GM06990 (cell line): ENCODE data around the gene KLF3.
"Not testable (repeated sequence)": the region's sequence is repeated elsewhere in the genome, so short reads cannot be mapped to it uniquely, and the experiment has no call there.

ENCODE experiments used
- DNase-seq: peaks from one replicate; pipeline ENCODE4 v3.0.0-alpha.2; 2011; ENCODE audit not compliant: insufficient read length; ENCODE audit errors: extremely low read depth
- H3K27me3 ChIP-seq: replicated peaks from 2 replicates; pipeline ENCODE4 v1.6.0; 2011; ENCODE audit warnings: low read length; ENCODE audit not compliant: control insufficient read depth, insufficient read depth
- H3K36me3 ChIP-seq: 2 replicates; pipeline ENCODE4 v1.5.1; 2011; ENCODE audit warnings: low read length; ENCODE audit not compliant: control insufficient read depth, insufficient read depth
- H3K4me3 ChIP-seq: replicated peaks from 2 replicates; pipeline ENCODE4 v1.5.1; 2011; ENCODE audit warnings: low read depth, mild to moderate bottlenecking, control low read depth, low read length
- CTCF ChIP-seq: IDR thresholded peaks from 2 replicates; pipeline ENCODE4 v1.5.1; 2011; ENCODE audit warnings: low read length, control low read depth, mild to moderate bottlenecking, inconsistent platforms; ENCODE audit not compliant: insufficient read depth, poor library complexity, severe bottlenecking

The KLF3 gene

DNA sequence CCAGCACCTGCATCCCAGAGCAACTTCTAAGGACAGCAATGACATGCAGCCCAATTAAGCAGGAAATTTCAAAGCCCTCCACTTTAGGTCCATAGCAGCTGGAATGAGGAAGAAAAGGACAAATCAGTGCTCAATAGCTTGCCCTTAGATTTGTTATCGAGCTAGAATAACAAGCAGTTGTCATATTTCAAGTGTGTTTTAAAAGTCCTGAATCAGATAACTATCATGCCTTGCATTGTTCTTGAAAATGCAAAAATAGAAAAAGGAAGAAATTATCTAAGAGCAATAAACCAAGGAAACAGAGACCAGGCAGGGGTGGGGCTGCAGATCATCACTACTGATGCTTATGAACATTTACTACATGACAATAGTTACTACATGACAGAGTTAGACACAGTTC lies 43.9 kb upstream of the KLF3 start:
- DNase-seq = no peak
- no peak for TF ChIP-seq CTCF
- Histone ChIP-seq H3K36me3 (no peaks in the 10 kb centered on the region), H3K4me3 (no peak overlapping the region), H3K27me3 (peaks cover 1% of the 10 kb centered on the region; the same call in 1 of the 2 replicates)

- no peak overlapping the region for H3K4me3 ChIP-seq
- no peak for DNase-seq
Measured at GRCh38 chr4:38620527-38621027, 43.4 kb upstream of the KLF3 start.

GRCh38 chr4:38621028-38621684 lies 42.8 kb upstream of the KLF3 start:
- Histone ChIP-seq H3K36me3 (no peaks in the 10 kb centered on the region), H3K27me3 (peaks cover 1% of the 10 kb centered on the region; the same call in 1 of the 2 replicates), H3K4me3 (no peak overlapping the region)
- no peak for TF ChIP-seq CTCF
- no peak for DNase-seq

More at GRCh38 chr4:38620527-38621027, 43.4 kb upstream of the KLF3 start:
- Histone ChIP-seq H3K27me3 (peaks cover 1% of the 10 kb centered on the region; the same call in 1 of the 2 replicates), H3K36me3 (no peaks in the 10 kb centered on the region)
- TF ChIP-seq CTCF = no peak

DNA sequence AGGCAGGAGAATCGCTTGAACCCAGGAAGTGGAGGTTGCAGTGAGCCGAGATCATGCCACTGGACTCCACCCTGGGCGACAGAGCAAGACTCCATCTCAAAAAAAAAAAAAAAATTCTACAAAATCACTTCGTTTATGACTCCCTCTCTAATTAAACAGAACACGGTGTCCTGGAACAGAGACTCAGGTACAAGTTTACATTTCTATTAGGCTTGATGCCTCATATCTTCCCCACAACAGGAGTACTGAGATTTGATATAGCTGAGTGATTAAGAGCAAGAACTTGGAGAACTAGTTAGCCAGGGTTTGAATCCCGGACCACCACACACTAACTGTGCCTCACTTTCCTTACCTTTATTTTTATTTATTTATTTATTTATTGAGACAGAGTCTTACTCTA lies 42.2 kb upstream of the KLF3 start:
- no peak for TF ChIP-seq CTCF
- no peaks in the 10 kb centered on the region for H3K27me3 ChIP-seq
- no peak overlapping the region for H3K4me3 ChIP-seq
- DNase-seq = no peak
- no peaks in the 10 kb centered on the region for H3K36me3 ChIP-seq

DNA sequence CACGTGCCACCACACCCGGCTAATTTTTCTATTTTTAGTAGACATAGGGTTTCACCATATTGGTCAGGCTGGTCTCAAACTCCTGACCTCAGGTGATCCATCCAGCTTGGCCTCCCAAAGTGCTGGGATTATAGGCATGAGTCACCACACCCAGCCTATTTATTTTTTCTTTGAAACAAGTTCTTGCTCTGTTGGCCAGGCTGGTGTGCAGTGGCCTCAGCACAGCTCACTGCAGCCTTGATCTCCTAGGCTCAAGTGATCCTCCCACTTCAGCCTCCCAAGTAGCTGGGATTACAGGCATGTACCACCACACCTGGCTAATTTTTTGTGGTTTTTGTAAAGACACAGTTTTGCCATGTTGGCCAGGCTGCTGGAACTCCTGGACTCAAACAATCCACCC lies 41.7 kb upstream of the KLF3 start:
- not testable (repeated sequence) for H3K36me3 ChIP-seq, H3K4me3 ChIP-seq, DNase-seq, H3K27me3 ChIP-seq

DNA sequence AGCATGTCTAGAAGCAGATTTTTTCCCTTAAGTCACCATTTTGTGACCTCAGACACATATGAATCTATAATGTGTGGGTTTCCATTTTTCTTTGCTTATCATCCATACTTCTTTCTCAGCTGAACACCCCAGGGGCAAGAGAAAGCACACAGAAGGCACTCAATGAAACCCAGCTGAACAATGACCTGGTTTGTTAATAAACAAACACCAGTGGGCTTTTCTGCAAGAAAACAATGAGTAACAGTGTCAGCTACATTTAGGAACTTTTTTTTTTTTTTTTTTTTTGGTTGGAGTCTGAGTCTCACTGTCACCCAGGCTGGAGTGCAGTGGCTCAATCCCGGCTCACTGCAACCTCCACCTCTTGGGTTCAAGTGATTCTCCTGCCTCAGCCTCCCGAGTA lies 40.7 kb upstream of the KLF3 start:
- TF ChIP-seq CTCF = no peak
- DNase-seq = no peak
- no peaks in the 10 kb centered on the region for H3K27me3 ChIP-seq
- no peak overlapping the region for H3K4me3 ChIP-seq
- H3K36me3 ChIP-seq = no peaks in the 10 kb centered on the region
